Stimulated activated CD8-positive, alpha-beta memory T cell treated with anti-CD3 and anti-CD28 coated beads, Interleukin-7, amount 100 ng/mL, for 1 hour (primary cell): ENCODE data around the gene ATP2B3.

Experiments
- DNase-seq, 2 donors: peaks; one replicate each; pipeline ENCODE4 v3.0.0-alpha.2; 2020; ENCODE audit warnings: low read depth in 2 of 2

ATP2B3 gene

GRCh38 chrX:153488231-153488914, 29.1 kb upstream of the ATP2B3 start:
- no peak for DNase-seq

- DNase-seq = no peak
These were observed 27.1 kb upstream of the ATP2B3 start for GRCh38 chrX:153490217-153490930.

- DNase-seq = no peak
These were observed 26.0 kb upstream of the ATP2B3 start for GRCh38 chrX:153491351-153491914.

GRCh38 chrX:153491918-153492317, 25.5 kb upstream of the ATP2B3 start:
- no peak for DNase-seq

GRCh38 chrX:153492543-153492942, 24.9 kb upstream of the ATP2B3 start:
- DNase-seq = no peak

GRCh38 chrX:153493085-153493484, 24.4 kb upstream of the ATP2B3 start:
- DNase-seq = no peak

- no peak for DNase-seq
These were observed 23.4 kb upstream of the ATP2B3 start for GRCh38 chrX:153494061-153494460.

- no peak for DNase-seq
These were observed 22.7 kb upstream of the ATP2B3 start, which contains the start of gene BGN for GRCh38 chrX:153494541-153495361. Gene BGN (plus strand): TSS chrX:153494980. CDS start chrX:153504632, 9,652 bp downstream.

- no peak for DNase-seq
These were observed 22.1 kb upstream of the ATP2B3 start for GRCh38 chrX:153495362-153495751.

- DNase-seq = no peak
These were observed 21.4 kb upstream of the ATP2B3 start for GRCh38 chrX:153495903-153496589.

- no peak for DNase-seq
These were observed 20.9 kb upstream of the ATP2B3 start for GRCh38 chrX:153496590-153496959.

GRCh38 chrX:153498453-153498852, 19.0 kb upstream of the ATP2B3 start:
- DNase-seq = no peak

- DNase-seq = no peak
These were observed 18.1 kb upstream of the ATP2B3 start for GRCh38 chrX:153499341-153499740.

- no peak for DNase-seq
These were observed 17.6 kb upstream of the ATP2B3 start for GRCh38 chrX:153499876-153500275.

- no peak for DNase-seq
These were observed 16.7 kb upstream of the ATP2B3 start for GRCh38 chrX:153500676-153501280.

- no peak for DNase-seq
These were observed 15.9 kb upstream of the ATP2B3 start for GRCh38 chrX:153501530-153501929.

GRCh38 chrX:153502131-153502530, 15.3 kb upstream of the ATP2B3 start:
- no peak for DNase-seq

- no peak for DNase-seq
These were observed 14.6 kb upstream of the ATP2B3 start for GRCh38 chrX:153502796-153503195.

GRCh38 chrX:153504445-153505016, 12.9 kb upstream of the ATP2B3 start:
- no peak for DNase-seq

GRCh38 chrX:153505361-153505760, 12.1 kb upstream of the ATP2B3 start:
- DNase-seq = no peak
